Panc1 (cell line): Measurements from ENCODE around the gene KIAA1614. TPM values are rescaled to one million over a fixed set of nuclear protein-coding genes. Genes with fewer than 3 reads are reported as not detected.

Experiments used
- ATAC-seq: fragments of 200-7000 bp; cut with Tn5 transposase; 2 replicates; pipeline ENCODE4 v1.9.1; 2020; ENCODE audit warnings: mild to moderate bottlenecking, moderate library complexity
- BruUV-seq: library from RNA; stranded (reverse); fragments of 400-500 nt; replicated peaks from 2 replicates; lab custom pipeline; 2021; lab: Mats Ljungman, UMichigan
- CTCF ChIA-PET: fragments of 300-600 bp; sonication (Branson Sonifier 250); formaldehyde crosslinking; loops from one replicate; lab custom pipeline; 2022; ENCODE audit warnings: antibody characterized with exemption; lab: Charles Lee
- POLR2A ChIA-PET: fragments of 300-600 bp; sonication (Branson Sonifier 250); formaldehyde crosslinking; loops from one replicate; lab custom pipeline; 2022; ENCODE audit warnings: antibody characterized with exemption; lab: Charles Lee
- DNase-seq: peaks from one replicate; pipeline ENCODE4 v3.0.0-alpha.2; 2010; ENCODE audit warnings: low read depth, low spot score
- H3K27ac ChIP-seq: 2 replicates; pipeline ENCODE4 v1.5.1; 2011; ENCODE audit warnings: mild to moderate bottlenecking, low read length, inconsistent platforms
- H3K27me3 ChIP-seq: fragments of 200-500 bp; sonication (Bioruptor generic); 2 replicates; pipeline ENCODE4 v1.6.0; 2014; ENCODE audit warnings: low read length, inconsistent platforms; ENCODE audit not compliant: control insufficient read depth, insufficient read depth
- H3K36me3 ChIP-seq: fragments of 200-500 bp; sonication (Bioruptor generic); 2 replicates; pipeline ENCODE4 v1.5.1; 2014; ENCODE audit warnings: inconsistent platforms, mild to moderate bottlenecking, low read length, moderate library complexity; ENCODE audit not compliant: control insufficient read depth, insufficient read depth
- H3K4me1 ChIP-seq: 2 replicates; pipeline ENCODE4 v1.5.1; 2011; ENCODE audit warnings: inconsistent platforms, mild to moderate bottlenecking, low read length, moderate library complexity; ENCODE audit not compliant: control insufficient read depth, insufficient read depth
- H3K4me3 ChIP-seq, 2 experiments: 2 replicates each; pipeline ENCODE4 v1.5.1; 2011 to 2012; ENCODE audit warnings: low read depth in 2 of 2, low read length in 2 of 2, mild to moderate bottlenecking in 2 of 2, inconsistent platforms in 1 of 2, moderate library complexity in 1 of 2
- H3K9me3 ChIP-seq: fragments of 200-500 bp; sonication (Bioruptor generic); 2 replicates; pipeline ENCODE4 v1.5.1; 2014; ENCODE audit warnings: low read depth, mild to moderate bottlenecking, inconsistent platforms, low read length, moderate library complexity; ENCODE audit not compliant: control insufficient read depth, insufficient read depth
- POLR2AphosphoS5 ChIP-seq: IDR thresholded peaks from 2 replicates; pipeline ENCODE4 v1.6.1; 2012; ENCODE audit warnings: mild to moderate bottlenecking, low read depth, low read length, moderate library complexity
- SIN3A ChIP-seq: IDR thresholded peaks from 2 replicates; pipeline ENCODE4 v1.6.1; 2012; ENCODE audit warnings: low read depth, mild to moderate bottlenecking, low read length, moderate library complexity, borderline replicate concordance; ENCODE audit not compliant: insufficient read depth
- TCF7L2 ChIP-seq: IDR thresholded peaks from 2 replicates; pipeline ENCODE4 v1.6.1; 2011; ENCODE audit warnings: mild to moderate bottlenecking, low read depth, low read length, inconsistent platforms
- in situ Hi-C: cut with HindIII; loops from 2 replicates; pipeline ENCODE4 v1.10.0; 2016; ENCODE audit warnings: low sequenced_read_pairs, low pct_unique_long_range_greater_than_20kb
- intact Hi-C: fragments of 100-400 bp; cut with micrococcal nuclease; formaldehyde crosslinking; loops from one replicate; pipeline ENCODE4 v1.10.0; 2022; ENCODE audit not compliant: unreplicated experiment
- total RNA-seq: library from RNA; stranded (reverse); gene quantifications from one replicate; pipeline ENCODE4 v1.2.1, GENCODE V29; 2021; ENCODE audit not compliant: unreplicated experiment
- TF ChIP-seq, protein P1 (sequence below), 2 experiments: IDR thresholded peaks; 2 replicates each; pipeline ENCODE4 v1.6.1; 2011 to 2012; ENCODE audit warnings: low read depth in 2 of 2, control low read depth in 1 of 2, low read length in 1 of 2, mild to moderate bottlenecking in 1 of 2, moderate library complexity in 1 of 2; ENCODE audit not compliant: insufficient read depth in 1 of 2
- TF ChIP-seq, protein P2 (sequence below): fragments of 450-650 bp; IDR thresholded peaks from 2 replicates; pipeline ENCODE4 v1.5.1; 2017; ENCODE audit warnings: mild to moderate bottlenecking

KIAA1614 gene
- total RNA-seq, 1 experiment from 2014 or later = 0.80 TPM

GRCh38 chr1:180952657-180953013, 39.9 kb downstream of the KIAA1614 start:
- Histone ChIP-seq H3K4me1 (peaks cover 5% of the 10 kb centered on the region), H3K9me3 (no peaks in the 10 kb centered on the region), H3K4me3 (no peak overlapping the region), H3K36me3 (no peaks in the 10 kb centered on the region), H3K27ac (no peak overlapping the region), H3K27me3 (no peaks in the 10 kb centered on the region)
- BruUV-seq = no TSS peak
- CTCF ChIA-PET = no interaction called here
- POLR2A ChIA-PET = no interaction called here
- ATAC-seq = no peak
- TF ChIP-seq, protein P1, sequence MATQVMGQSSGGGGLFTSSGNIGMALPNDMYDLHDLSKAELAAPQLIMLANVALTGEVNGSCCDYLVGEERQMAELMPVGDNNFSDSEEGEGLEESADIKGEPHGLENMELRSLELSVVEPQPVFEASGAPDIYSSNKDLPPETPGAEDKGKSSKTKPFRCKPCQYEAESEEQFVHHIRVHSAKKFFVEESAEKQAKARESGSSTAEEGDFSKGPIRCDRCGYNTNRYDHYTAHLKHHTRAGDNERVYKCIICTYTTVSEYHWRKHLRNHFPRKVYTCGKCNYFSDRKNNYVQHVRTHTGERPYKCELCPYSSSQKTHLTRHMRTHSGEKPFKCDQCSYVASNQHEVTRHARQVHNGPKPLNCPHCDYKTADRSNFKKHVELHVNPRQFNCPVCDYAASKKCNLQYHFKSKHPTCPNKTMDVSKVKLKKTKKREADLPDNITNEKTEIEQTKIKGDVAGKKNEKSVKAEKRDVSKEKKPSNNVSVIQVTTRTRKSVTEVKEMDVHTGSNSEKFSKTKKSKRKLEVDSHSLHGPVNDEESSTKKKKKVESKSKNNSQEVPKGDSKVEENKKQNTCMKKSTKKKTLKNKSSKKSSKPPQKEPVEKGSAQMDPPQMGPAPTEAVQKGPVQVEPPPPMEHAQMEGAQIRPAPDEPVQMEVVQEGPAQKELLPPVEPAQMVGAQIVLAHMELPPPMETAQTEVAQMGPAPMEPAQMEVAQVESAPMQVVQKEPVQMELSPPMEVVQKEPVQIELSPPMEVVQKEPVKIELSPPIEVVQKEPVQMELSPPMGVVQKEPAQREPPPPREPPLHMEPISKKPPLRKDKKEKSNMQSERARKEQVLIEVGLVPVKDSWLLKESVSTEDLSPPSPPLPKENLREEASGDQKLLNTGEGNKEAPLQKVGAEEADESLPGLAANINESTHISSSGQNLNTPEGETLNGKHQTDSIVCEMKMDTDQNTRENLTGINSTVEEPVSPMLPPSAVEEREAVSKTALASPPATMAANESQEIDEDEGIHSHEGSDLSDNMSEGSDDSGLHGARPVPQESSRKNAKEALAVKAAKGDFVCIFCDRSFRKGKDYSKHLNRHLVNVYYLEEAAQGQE (IDR thresholded peaks at IDR 0.05; ENCODE audit: insufficient read depth in 1 of 2, low read depth in 2 of 2, low read length in 1 of 2) = no peak
- TF ChIP-seq, protein P2, sequence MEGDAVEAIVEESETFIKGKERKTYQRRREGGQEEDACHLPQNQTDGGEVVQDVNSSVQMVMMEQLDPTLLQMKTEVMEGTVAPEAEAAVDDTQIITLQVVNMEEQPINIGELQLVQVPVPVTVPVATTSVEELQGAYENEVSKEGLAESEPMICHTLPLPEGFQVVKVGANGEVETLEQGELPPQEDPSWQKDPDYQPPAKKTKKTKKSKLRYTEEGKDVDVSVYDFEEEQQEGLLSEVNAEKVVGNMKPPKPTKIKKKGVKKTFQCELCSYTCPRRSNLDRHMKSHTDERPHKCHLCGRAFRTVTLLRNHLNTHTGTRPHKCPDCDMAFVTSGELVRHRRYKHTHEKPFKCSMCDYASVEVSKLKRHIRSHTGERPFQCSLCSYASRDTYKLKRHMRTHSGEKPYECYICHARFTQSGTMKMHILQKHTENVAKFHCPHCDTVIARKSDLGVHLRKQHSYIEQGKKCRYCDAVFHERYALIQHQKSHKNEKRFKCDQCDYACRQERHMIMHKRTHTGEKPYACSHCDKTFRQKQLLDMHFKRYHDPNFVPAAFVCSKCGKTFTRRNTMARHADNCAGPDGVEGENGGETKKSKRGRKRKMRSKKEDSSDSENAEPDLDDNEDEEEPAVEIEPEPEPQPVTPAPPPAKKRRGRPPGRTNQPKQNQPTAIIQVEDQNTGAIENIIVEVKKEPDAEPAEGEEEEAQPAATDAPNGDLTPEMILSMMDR = no peak
- no peak for TF ChIP-seq SIN3A
- TF ChIP-seq TCF7L2 = no peak
- TF ChIP-seq POLR2AphosphoS5 = no peak
- no peak for DNase-seq
- in situ Hi-C loops = no loop called here
- intact Hi-C loops = loop anchor here (10.0 kb wide), 1 partner anchor 212 kb away; no protein-coding TSS in a partner anchor

DNA sequence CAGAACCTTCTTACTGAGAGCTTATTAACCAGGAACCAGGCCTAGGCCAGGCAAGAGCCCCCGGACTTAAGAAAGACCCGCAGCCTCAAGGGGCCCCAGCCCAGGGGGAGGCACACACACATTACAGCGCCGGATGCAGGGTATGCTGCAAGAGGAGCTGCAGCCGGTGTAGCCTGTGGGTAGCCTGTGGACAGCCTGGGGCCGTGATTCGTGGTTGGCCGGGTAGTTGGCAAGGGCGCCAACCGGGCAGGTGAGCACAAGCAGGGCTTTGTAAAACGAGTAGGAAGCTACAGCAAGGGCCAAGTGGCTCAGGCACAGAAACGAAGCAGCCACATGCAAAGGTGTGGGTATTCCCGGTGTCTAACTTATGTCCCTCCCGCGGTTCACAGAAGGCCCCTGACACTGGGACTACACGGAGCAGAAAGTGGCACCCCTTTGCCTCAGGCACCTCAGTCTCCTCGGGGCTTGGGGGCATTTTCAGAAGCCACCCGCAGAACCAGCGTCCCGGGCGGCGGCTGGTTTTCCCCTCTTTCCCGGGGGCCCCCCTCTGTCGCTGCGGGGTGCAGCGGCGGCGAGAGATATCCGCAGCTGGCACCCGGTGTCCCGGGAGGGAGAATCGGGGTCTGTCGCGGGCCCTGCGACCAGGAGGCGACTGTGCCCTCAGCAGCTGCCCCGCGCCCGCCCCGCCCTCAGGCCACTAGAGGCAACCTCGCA, 40.8 kb downstream of the KIAA1614 start:
- TF ChIP-seq TCF7L2 (no peak), SIN3A (no peak), POLR2AphosphoS5 (no peak)
- TF ChIP-seq, protein P1 (IDR thresholded peaks at IDR 0.05; ENCODE audit: insufficient read depth in 1 of 2, low read depth in 2 of 2, low read length in 1 of 2) = no peak
- TF ChIP-seq, protein P2 = no peak
- intact Hi-C loops (loop anchor here (10.0 kb wide), 1 partner anchor 211 kb away; no protein-coding TSS in a partner anchor), in situ Hi-C loops (no loop called here)
- DNase-seq (no peak), ATAC-seq (peak; percentile 28)
- peak overlapping the region; percentile 50 to 57 for H3K4me3 ChIP-seq
- POLR2A ChIA-PET = no interaction called here
- peaks cover 5% of the 10 kb centered on the region for H3K4me1 ChIP-seq
- CTCF ChIA-PET = no interaction called here
- no peaks in the 10 kb centered on the region for H3K27me3 ChIP-seq
- no peak overlapping the region for H3K27ac ChIP-seq
- no TSS peak for BruUV-seq
- no peaks in the 10 kb centered on the region for H3K9me3 ChIP-seq
- H3K36me3 ChIP-seq = no peaks in the 10 kb centered on the region
